Measurements from ENCODE around the gene PER3.

Gene PER3

GRCh38 chr1:7838714-7839113 lies 54.6 kb downstream of the PER3 start:
- DNase-seq (ENCODE audit: low spot score) = no peak

- DNase-seq (ENCODE audit: low spot score) = no peak
These were observed 55.4 kb downstream of the PER3 start for GRCh38 chr1:7839526-7839925.

- no peak for DNase-seq (ENCODE audit: low spot score)
These were observed 58.4 kb downstream of the PER3 start for GRCh38 chr1:7842517-7842916.

GRCh38 chr1:7845761-7846160 lies 61.7 kb downstream of the PER3 start:
- no peak for DNase-seq (ENCODE audit: low spot score)

GRCh38 chr1:7846656-7847055 lies 62.6 kb downstream of the PER3 start:
- DNase-seq (ENCODE audit: low spot score) = no peak

- no peak for DNase-seq (ENCODE audit: low spot score)
These were observed 63.5 kb downstream of the PER3 start for GRCh38 chr1:7847599-7847998.

GRCh38 chr1:7850786-7851185 lies 66.7 kb downstream of the PER3 start:
- no peak for DNase-seq (ENCODE audit: low spot score)

GRCh38 chr1:7852804-7853683 lies 69.0 kb downstream of the PER3 start, which contains the start of gene UTS2:
UTS2 (minus strand) TSS chr1:7853065; CDS start chr1:7853003, 62 bp downstream.
- no peak for DNase-seq (ENCODE audit: low spot score)

GRCh38 chr1:7853684-7854026 lies 69.6 kb downstream of the PER3 start:
- DNase-seq (ENCODE audit: low spot score) = no peak

- DNase-seq (ENCODE audit: low spot score) = peak; percentile 15
These were observed 72.3 kb downstream of the PER3 start for GRCh38 chr1:7856345-7856744.

- DNase-seq (ENCODE audit: low spot score) = no peak
These were observed 72.9 kb downstream of the PER3 start for GRCh38 chr1:7857000-7857399.

GRCh38 chr1:7857985-7858384 lies 73.9 kb downstream of the PER3 start:
- DNase-seq (ENCODE audit: low spot score) = no peak

- no peak for DNase-seq (ENCODE audit: low spot score)
These were observed 75.3 kb downstream of the PER3 start for GRCh38 chr1:7859406-7859805.

GRCh38 chr1:7860130-7860529 lies 76.0 kb downstream of the PER3 start:
- DNase-seq (ENCODE audit: low spot score) = no peak

- DNase-seq (ENCODE audit: low spot score) = no peak
These were observed 77.4 kb downstream of the PER3 start for GRCh38 chr1:7861452-7861851.

- DNase-seq (ENCODE audit: low spot score) = no peak
These were observed 78.3 kb downstream of the PER3 start for GRCh38 chr1:7862211-7863060.

- DNase-seq (ENCODE audit: low spot score) = no peak
These were observed 79.8 kb downstream of the PER3 start for GRCh38 chr1:7863756-7864328.

- DNase-seq (ENCODE audit: low spot score) = no peak
These were observed 81.9 kb downstream of the PER3 start for GRCh38 chr1:7865978-7866377.

- DNase-seq (ENCODE audit: low spot score) = no peak
These were observed 84.1 kb downstream of the PER3 start for GRCh38 chr1:7868070-7868780.

- DNase-seq (ENCODE audit: low spot score) = no peak
These were observed 85.2 kb downstream of the PER3 start for GRCh38 chr1:7869136-7869920.

GRCh38 chr1:7871136-7871535 lies 87.0 kb downstream of the PER3 start:
- no peak for DNase-seq (ENCODE audit: low spot score)

Data from HuH-7 (cell line).